Type B pancreatic cell (in vitro differentiated cells): ENCODE measurements around the gene CHRDL1. TPM values are rescaled to one million over a fixed set of nuclear protein-coding genes. Genes with fewer than 3 reads are reported as not detected.

Source experiments
- DNase-seq: peaks from one replicate; pipeline ENCODE4 v3.0.0; 2021; ENCODE audit warnings: mixed read lengths; ENCODE audit not compliant: unreplicated experiment; ENCODE audit errors: extremely low spot score
- H3K27ac Mint-ChIP-seq: 2 replicates; pipeline ENCODE4 v1.8.0; 2021; ENCODE audit warnings: mild to moderate bottlenecking, mixed read lengths
- H3K27me3 Mint-ChIP-seq: 2 replicates; pipeline ENCODE4 v1.8.0; 2021; ENCODE audit warnings: mixed read lengths
- H3K36me3 Mint-ChIP-seq: 2 replicates; pipeline ENCODE4 v1.8.0; 2021; ENCODE audit warnings: mixed read lengths
- H3K4me1 Mint-ChIP-seq: one replicate; pipeline ENCODE4 v1.8.0; 2021; ENCODE audit warnings: mixed read lengths; ENCODE audit not compliant: unreplicated experiment
- H3K4me3 Mint-ChIP-seq: 2 replicates; pipeline ENCODE4 v1.8.0; 2021; ENCODE audit warnings: mild to moderate bottlenecking, mixed read lengths
- H3K9me3 Mint-ChIP-seq: 2 replicates; pipeline ENCODE4 v1.8.0; 2021; ENCODE audit warnings: mixed read lengths
- CTCF ChIP-seq: fragments of 200-600 bp; sonication (generic); conservative IDR thresholded peaks from 2 replicates; pipeline ENCODE4 v1.5.0; 2021; ENCODE audit warnings: antibody characterized with exemption, mild to moderate bottlenecking
- total RNA-seq: library from RNA; stranded (reverse); gene quantifications from 2 replicates; pipeline ENCODE4 v1.2.1, GENCODE V29; 2021; ENCODE audit warnings: low replicate concordance

CHRDL1 gene
- total RNA-seq, 1 donor from 2014 or later, result 4.3 TPM

GRCh38 chrX:110755061-110755460 is 40.6 kb downstream of the CHRDL1 start:
- TF ChIP-seq CTCF, result no peak
- no peaks in the 10 kb centered on the region for H3K27me3 Mint-ChIP-seq
- H3K27ac Mint-ChIP-seq, result no peak overlapping the region
- H3K9me3 Mint-ChIP-seq, result no peaks in the 10 kb centered on the region
- no peak overlapping the region for H3K4me3 Mint-ChIP-seq
- no peaks in the 10 kb centered on the region for H3K4me1 Mint-ChIP-seq
- H3K36me3 Mint-ChIP-seq, result no peaks in the 10 kb centered on the region
- DNase-seq, result no peak

DNA sequence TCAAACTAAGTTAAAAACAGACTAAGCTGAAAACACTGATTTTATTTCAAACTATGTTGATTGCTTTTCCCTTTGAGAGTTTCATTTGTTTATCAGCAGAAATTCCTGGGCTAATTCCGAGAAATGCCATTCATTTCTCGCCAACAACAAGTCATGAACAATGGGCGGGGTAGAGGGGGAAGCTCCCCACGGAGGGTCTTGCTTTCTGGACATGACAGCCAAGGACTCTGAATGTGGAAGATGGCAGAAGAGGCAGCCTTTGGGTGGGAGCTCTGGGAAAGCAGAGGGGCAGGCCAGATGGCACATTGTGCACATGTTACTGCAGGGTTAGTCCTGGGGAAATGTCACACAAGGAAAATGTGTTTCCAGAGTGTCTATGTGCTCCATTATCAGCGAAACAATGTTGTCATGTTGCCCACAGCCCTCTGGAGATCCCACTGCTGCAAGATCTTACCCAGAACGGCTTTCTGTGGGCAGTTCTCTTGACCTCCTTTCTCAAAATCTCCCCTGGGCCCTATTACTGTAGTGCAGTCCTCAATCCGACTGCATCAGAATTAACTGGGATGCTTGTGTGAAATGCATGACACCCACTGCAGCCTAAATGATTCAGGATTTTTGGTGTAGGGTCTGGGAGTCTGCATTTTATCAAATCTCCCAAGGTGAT is 45.0 kb downstream of the CHRDL1 start:
- H3K4me3 Mint-ChIP-seq, result no peak overlapping the region
- no peaks in the 10 kb centered on the region for H3K36me3 Mint-ChIP-seq
- H3K27me3 Mint-ChIP-seq, result no peaks in the 10 kb centered on the region
- H3K9me3 Mint-ChIP-seq, result no peaks in the 10 kb centered on the region
- no peak for DNase-seq
- no peak for TF ChIP-seq CTCF
- no peaks in the 10 kb centered on the region for H3K4me1 Mint-ChIP-seq
- H3K27ac Mint-ChIP-seq, result no peak overlapping the region

DNA sequence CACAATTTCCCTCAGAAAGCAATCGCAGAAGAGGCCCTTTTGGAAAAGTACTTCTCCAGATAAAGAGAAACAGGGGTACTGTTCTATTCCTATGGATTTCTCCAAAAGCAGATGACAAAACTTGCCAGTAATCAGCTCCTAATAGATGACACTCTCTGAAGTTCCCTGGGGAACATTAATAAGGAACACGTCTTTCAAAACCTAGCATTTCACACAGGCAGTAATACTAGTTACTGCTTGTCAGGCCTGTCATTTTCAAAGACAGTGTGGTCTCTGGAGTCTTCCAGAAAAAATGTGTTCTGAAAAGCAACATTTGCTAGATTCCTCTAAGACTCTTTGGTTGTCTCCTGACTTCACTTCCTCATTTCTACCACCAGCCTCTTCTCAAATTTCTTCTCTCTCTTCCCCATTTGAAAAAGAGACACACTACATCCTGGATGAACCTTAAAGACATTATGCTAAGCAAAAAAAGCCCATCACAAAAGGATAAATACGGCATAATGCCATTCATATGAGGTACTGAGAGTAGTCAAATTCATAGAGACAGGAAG is 47.3 kb downstream of the CHRDL1 start:
- no peak overlapping the region for H3K27ac Mint-ChIP-seq
- TF ChIP-seq CTCF, result no peak
- no peak for DNase-seq
- H3K4me1 Mint-ChIP-seq, result peaks cover 12% of the 10 kb centered on the region
- H3K9me3 Mint-ChIP-seq, result no peaks in the 10 kb centered on the region
- H3K27me3 Mint-ChIP-seq, result no peaks in the 10 kb centered on the region
- no peaks in the 10 kb centered on the region for H3K36me3 Mint-ChIP-seq
- H3K4me3 Mint-ChIP-seq, result no peak overlapping the region

DNA sequence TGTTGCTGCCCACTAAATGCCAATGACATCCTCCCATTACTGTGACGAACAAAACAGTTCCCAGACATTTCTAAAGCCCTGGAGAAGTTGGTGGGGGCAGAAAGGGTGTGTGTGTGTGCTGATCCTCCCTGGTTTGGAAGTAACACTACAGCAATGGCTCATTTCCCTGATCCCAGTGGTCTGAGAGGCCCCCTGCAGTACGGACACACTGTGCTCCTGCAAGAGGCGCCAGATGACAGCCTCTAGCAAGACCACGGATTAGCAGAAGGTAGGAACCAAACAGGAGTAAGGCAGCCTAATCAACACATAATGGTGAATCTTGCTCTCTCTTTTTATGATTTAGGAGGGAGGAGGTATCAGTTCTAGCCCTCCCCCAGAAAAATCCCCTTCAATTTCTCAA is 49.6 kb downstream of the CHRDL1 start:
- Mint-ChIP-seq H3K4me3 (no peak overlapping the region), H3K4me1 (peaks cover 13% of the 10 kb centered on the region), H3K36me3 (no peaks in the 10 kb centered on the region), H3K27ac (no peak overlapping the region), H3K27me3 (no peaks in the 10 kb centered on the region), H3K9me3 (no peaks in the 10 kb centered on the region)
- no peak for DNase-seq
- no peak for TF ChIP-seq CTCF

GRCh38 chrX:110745288-110745687 is 50.3 kb downstream of the CHRDL1 start:
- Mint-ChIP-seq H3K4me1 (peaks cover 13% of the 10 kb centered on the region), H3K27ac (no peak overlapping the region), H3K4me3 (no peak overlapping the region), H3K36me3 (no peaks in the 10 kb centered on the region), H3K27me3 (no peaks in the 10 kb centered on the region), H3K9me3 (no peaks in the 10 kb centered on the region)
- no peak for DNase-seq
- TF ChIP-seq CTCF, result no peak
